BE2C (cell line): ENCODE results near the gene MANBA.
"Not testable (repeated sequence)": the region's sequence is repeated elsewhere in the genome, so short reads cannot be mapped to it uniquely, and the experiment has no call there.

ENCODE experiments used
- DNase-seq: peaks from one replicate; pipeline ENCODE4 v3.0.0-alpha.2; 2020
- H3K27me3 ChIP-seq: fragments of 250-450 bp; sonication (Bioruptor Pico); 2 replicates; pipeline ENCODE4 v1.5.1; 2020; ENCODE audit warnings: mild to moderate bottlenecking
- H3K36me3 ChIP-seq: fragments of 250-450 bp; sonication (Bioruptor Pico); 2 replicates; pipeline ENCODE4 v1.5.1; 2020; ENCODE audit warnings: mild to moderate bottlenecking
- H3K4me1 ChIP-seq: fragments of 250-450 bp; sonication (Bioruptor Pico); 2 replicates; pipeline ENCODE4 v1.5.1; 2020
- H3K4me3 ChIP-seq: 2 replicates; pipeline ENCODE4 v1.5.1; 2011; ENCODE audit warnings: low read depth, low read length
- H3K9me3 ChIP-seq: fragments of 250-450 bp; sonication (Bioruptor Pico); 2 replicates; pipeline ENCODE4 v1.5.1; 2020
- TF ChIP-seq, protein P1 (sequence below): IDR thresholded peaks from 2 replicates; pipeline ENCODE4 v1.5.1; 2012; ENCODE audit warnings: mild to moderate bottlenecking, low read depth, low read length

MANBA gene

GRCh38 chr4:102759831-102760644 lies 730 bp downstream of the MANBA start:
- no peaks in the 10 kb centered on the region for H3K9me3 ChIP-seq
- DNase-seq = no peak

GRCh38 chr4:102758241-102759160 lies 2.3 kb downstream of the MANBA start:
- TF ChIP-seq, protein P1, sequence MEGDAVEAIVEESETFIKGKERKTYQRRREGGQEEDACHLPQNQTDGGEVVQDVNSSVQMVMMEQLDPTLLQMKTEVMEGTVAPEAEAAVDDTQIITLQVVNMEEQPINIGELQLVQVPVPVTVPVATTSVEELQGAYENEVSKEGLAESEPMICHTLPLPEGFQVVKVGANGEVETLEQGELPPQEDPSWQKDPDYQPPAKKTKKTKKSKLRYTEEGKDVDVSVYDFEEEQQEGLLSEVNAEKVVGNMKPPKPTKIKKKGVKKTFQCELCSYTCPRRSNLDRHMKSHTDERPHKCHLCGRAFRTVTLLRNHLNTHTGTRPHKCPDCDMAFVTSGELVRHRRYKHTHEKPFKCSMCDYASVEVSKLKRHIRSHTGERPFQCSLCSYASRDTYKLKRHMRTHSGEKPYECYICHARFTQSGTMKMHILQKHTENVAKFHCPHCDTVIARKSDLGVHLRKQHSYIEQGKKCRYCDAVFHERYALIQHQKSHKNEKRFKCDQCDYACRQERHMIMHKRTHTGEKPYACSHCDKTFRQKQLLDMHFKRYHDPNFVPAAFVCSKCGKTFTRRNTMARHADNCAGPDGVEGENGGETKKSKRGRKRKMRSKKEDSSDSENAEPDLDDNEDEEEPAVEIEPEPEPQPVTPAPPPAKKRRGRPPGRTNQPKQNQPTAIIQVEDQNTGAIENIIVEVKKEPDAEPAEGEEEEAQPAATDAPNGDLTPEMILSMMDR = no peak
- H3K9me3 ChIP-seq = no peaks in the 10 kb centered on the region
- H3K4me3 ChIP-seq = no peak overlapping the region
- H3K27me3 ChIP-seq = no peaks in the 10 kb centered on the region
- no peaks in the 10 kb centered on the region for H3K4me1 ChIP-seq
- no peaks in the 10 kb centered on the region for H3K36me3 ChIP-seq
- DNase-seq = no peak

More at GRCh38 chr4:102759831-102760644, 730 bp downstream of the MANBA start:
- TF ChIP-seq, protein P1 = no peak
- Histone ChIP-seq H3K27me3 (no peaks in the 10 kb centered on the region), H3K4me1 (no peaks in the 10 kb centered on the region), H3K36me3 (no peaks in the 10 kb centered on the region), H3K4me3 (peak overlapping the region; percentile 92)

GRCh38 chr4:102757681-102758080 lies 3.1 kb downstream of the MANBA start:
- TF ChIP-seq, protein P1 = no peak
- no peak for DNase-seq
- no peaks in the 10 kb centered on the region for H3K9me3 ChIP-seq
- H3K4me1 ChIP-seq = no peaks in the 10 kb centered on the region
- no peaks in the 10 kb centered on the region for H3K36me3 ChIP-seq
- H3K4me3 ChIP-seq = no peak overlapping the region
- no peaks in the 10 kb centered on the region for H3K27me3 ChIP-seq

DNA sequence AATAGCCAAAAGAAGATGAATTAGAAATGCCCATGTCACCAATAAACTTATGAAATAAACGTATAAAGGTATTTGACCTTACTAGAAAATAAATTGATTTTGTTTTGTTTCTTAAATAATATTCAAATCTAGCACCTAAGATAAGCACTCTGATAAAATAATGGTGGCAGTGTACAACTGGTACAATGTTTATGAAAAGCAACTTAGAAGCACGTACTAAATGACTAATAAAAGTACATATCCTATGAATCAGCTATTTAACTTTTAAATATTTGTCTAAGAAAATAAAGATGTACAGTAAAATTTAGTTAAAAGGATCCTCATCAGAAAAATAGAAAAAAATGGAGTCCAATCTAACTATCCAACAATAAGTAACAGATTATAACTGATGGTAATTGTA lies 6.7 kb downstream of the MANBA start:
- DNase-seq = no peak
- Histone ChIP-seq H3K27me3 (no peaks in the 10 kb centered on the region), H3K9me3 (no peaks in the 10 kb centered on the region), H3K4me1 (no peaks in the 10 kb centered on the region), H3K4me3 (no peak overlapping the region), H3K36me3 (no peaks in the 10 kb centered on the region)
- TF ChIP-seq, protein P1 = no peak

GRCh38 chr4:102751941-102752340 lies 8.8 kb downstream of the MANBA start:
- no peaks in the 10 kb centered on the region for H3K27me3 ChIP-seq
- no peaks in the 10 kb centered on the region for H3K4me1 ChIP-seq
- TF ChIP-seq, protein P1 = no peak
- no peak overlapping the region for H3K4me3 ChIP-seq
- DNase-seq = no peak
- no peaks in the 10 kb centered on the region for H3K9me3 ChIP-seq
- no peaks in the 10 kb centered on the region for H3K36me3 ChIP-seq

- not testable (repeated sequence) for H3K36me3 ChIP-seq
Observed at GRCh38 chr4:102743352-102743751, 17.4 kb downstream of the MANBA start.

DNA sequence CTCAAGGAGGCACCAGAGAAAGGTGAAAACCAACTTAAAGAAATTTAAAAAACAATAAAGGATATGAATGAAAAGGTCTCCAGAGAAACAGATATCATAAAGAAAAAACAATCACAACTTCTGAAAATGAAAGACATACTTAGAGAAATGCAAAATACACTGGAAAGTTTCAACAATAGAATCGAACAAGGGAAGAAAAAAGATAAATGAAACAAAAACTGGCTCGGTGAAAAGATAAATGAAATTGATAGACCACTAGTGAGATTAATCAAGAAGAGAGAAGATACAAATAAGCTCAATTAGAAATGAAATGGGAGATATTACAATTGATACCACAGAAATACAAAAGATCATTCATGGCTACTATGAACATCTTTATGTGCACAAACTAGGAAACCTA lies 22.0 kb downstream of the MANBA start:
- DNase-seq, H3K36me3 ChIP-seq, H3K9me3 ChIP-seq, H3K4me1 ChIP-seq, H3K27me3 ChIP-seq, H3K4me3 ChIP-seq: not testable (repeated sequence)

More at GRCh38 chr4:102743352-102743751, 17.4 kb downstream of the MANBA start:
- not testable (repeated sequence) for H3K9me3 ChIP-seq, H3K4me1 ChIP-seq, H3K4me3 ChIP-seq, DNase-seq, H3K27me3 ChIP-seq
